ENCODE measurements around the gene RTEL1. TPM values are rescaled to one million over a fixed set of nuclear protein-coding genes. Genes with fewer than 3 reads are reported as not detected.

The RTEL1 gene
- total and polyA plus RNA-seq, 2 experiments from 2014 or later = 14.8 to 14.9 TPM

GRCh38 chr20:63741354-63741675 is 83.2 kb downstream of the RTEL1 start:
- TF ChIP-seq CTCF (IDR thresholded peaks at IDR 0.05; ENCODE audit: low read depth, low read length) = no peak
- Histone ChIP-seq H3K4me3 (peak overlapping the region; percentile 67), H3K4me1 (ENCODE audit: low read depth) (peaks cover 19% of the 10 kb centered on the region), H3K36me3 (peaks cover 30% of the 10 kb centered on the region), H3K27ac (peak overlapping the region; percentile 64), H3K9me3 (ENCODE audit: low read depth) (no peaks in the 10 kb centered on the region), H3K27me3 (no peaks in the 10 kb centered on the region)
- DNase-seq (ENCODE audit: low read depth in 1 of 2, low spot score in 1 of 2) = no peak

- Histone ChIP-seq H3K4me3 (peak overlapping the region; percentile 67), H3K4me1 (ENCODE audit: low read depth) (peaks cover 19% of the 10 kb centered on the region), H3K27ac (peak overlapping the region; percentile 64), H3K36me3 (peaks cover 30% of the 10 kb centered on the region), H3K9me3 (ENCODE audit: low read depth) (no peaks in the 10 kb centered on the region), H3K27me3 (no peaks in the 10 kb centered on the region)
- TF ChIP-seq CTCF (IDR thresholded peaks at IDR 0.05; ENCODE audit: low read depth, low read length) = no peak
- no peak for DNase-seq (ENCODE audit: low read depth in 1 of 2, low spot score in 1 of 2)
These were observed 83.7 kb downstream of the RTEL1 start for GRCh38 chr20:63741676-63742380.

GRCh38 chr20:63742381-63743024 is 84.4 kb downstream of the RTEL1 start:
- no peak for TF ChIP-seq CTCF (IDR thresholded peaks at IDR 0.05; ENCODE audit: low read depth, low read length)
- DNase-seq (ENCODE audit: low read depth in 1 of 2, low spot score in 1 of 2) = no peak
- Histone ChIP-seq H3K4me1 (ENCODE audit: low read depth) (peaks cover 19% of the 10 kb centered on the region), H3K27ac (peak overlapping the region; percentile 64), H3K9me3 (ENCODE audit: low read depth) (no peaks in the 10 kb centered on the region), H3K4me3 (no peak overlapping the region), H3K27me3 (no peaks in the 10 kb centered on the region), H3K36me3 (peaks cover 30% of the 10 kb centered on the region)

- H3K27ac ChIP-seq = peak overlapping the region; percentile 64
- H3K27me3 ChIP-seq = no peaks in the 10 kb centered on the region
- no peak for DNase-seq (ENCODE audit: low read depth in 1 of 2, low spot score in 1 of 2)
- H3K9me3 ChIP-seq (ENCODE audit: low read depth) = no peaks in the 10 kb centered on the region
- H3K36me3 ChIP-seq = peaks cover 30% of the 10 kb centered on the region
- no peak overlapping the region for H3K4me3 ChIP-seq
- H3K4me1 ChIP-seq (ENCODE audit: low read depth) = peaks cover 18% of the 10 kb centered on the region
- no peak for TF ChIP-seq CTCF (IDR thresholded peaks at IDR 0.05; ENCODE audit: low read depth, low read length)
These were observed 85.3 kb downstream of the RTEL1 start for GRCh38 chr20:63743210-63743970.

- Histone ChIP-seq H3K27me3 (no peaks in the 10 kb centered on the region), H3K9me3 (ENCODE audit: low read depth) (no peaks in the 10 kb centered on the region), H3K36me3 (peaks cover 30% of the 10 kb centered on the region), H3K4me1 (ENCODE audit: low read depth) (peaks cover 13% of the 10 kb centered on the region), H3K4me3 (no peak overlapping the region), H3K27ac (peak overlapping the region; percentile 43)
- no peak for TF ChIP-seq CTCF (IDR thresholded peaks at IDR 0.05; ENCODE audit: low read depth, low read length)
- no peak for DNase-seq (ENCODE audit: low read depth in 1 of 2, low spot score in 1 of 2)
These were observed 86.0 kb downstream of the RTEL1 start for GRCh38 chr20:63744158-63744557.
